Measurements from ENCODE around the gene TRIP4. TPM values are rescaled to one million over a fixed set of nuclear protein-coding genes. Genes with fewer than 3 reads are reported as not detected.
"Not testable (repeated sequence)": the region's sequence is repeated elsewhere in the genome, so short reads cannot be mapped to it uniquely, and the experiment has no call there.

TRIP4 gene
- polyA plus RNA-seq, 2 of the 4 experiments (the other 2 are of a cell fraction) = 24.8 to 34.9 TPM

- FAIRE-seq (no peak), ATAC-seq (no peak), DNase-seq (ENCODE audit: low read depth in 1 of 2, low spot score in 1 of 2) (no peak)
- no peak overlapping the region for H3K27ac ChIP-seq
- no peak overlapping the region for H3K4me2 ChIP-seq
- CTCF ChIA-PET = interaction anchor here (1.2 kb wide), 1 partner anchor 134 kb away, joined by 3 read pairs; no protein-coding TSS in a partner anchor
- 91% methylated on average over 2 of the region's 2 CpGs for WGBS (ENCODE audit: missing lambda C conversion rate)
- POLR2A ChIA-PET = no interaction called here
- no peak for TF ChIP-seq ZNF302 (CRISPR knock-in tag; IDR thresholded peaks at IDR 0.05)
- no peak for TF ChIP-seq CBX8 (IDR thresholded peaks at IDR 0.05)
- TF ChIP-seq RAD21 (conservative IDR thresholded peaks at IDR 0.05 in 1 of 2, IDR thresholded peaks at IDR 0.05 in 1 of 2) = no peak
- no peak for TF ChIP-seq ZFP36 (IDR thresholded peaks at IDR 0.05; ENCODE audit: borderline replicate concordance, partially characterized antibody)
- TF ChIP-seq, protein P1, sequence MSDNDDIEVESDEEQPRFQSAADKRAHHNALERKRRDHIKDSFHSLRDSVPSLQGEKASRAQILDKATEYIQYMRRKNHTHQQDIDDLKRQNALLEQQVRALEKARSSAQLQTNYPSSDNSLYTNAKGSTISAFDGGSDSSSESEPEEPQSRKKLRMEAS (IDR thresholded peaks at IDR 0.05) = no peak
- no peak for TF ChIP-seq HOXB5 (CRISPR knock-in tag; IDR thresholded peaks at IDR 0.05)
- TF ChIP-seq CBX2 (IDR thresholded peaks at IDR 0.05; ENCODE audit: borderline replicate concordance, low read depth) = no peak
- no peak for TF ChIP-seq CHD4 (IDR thresholded peaks at IDR 0.05; ENCODE audit: borderline replicate concordance)
- TF ChIP-seq ATOH8 (CRISPR knock-in tag; IDR thresholded peaks at IDR 0.05; ENCODE audit: low read depth) = no peak
- no peaks in the 10 kb centered on the region for H3K9me3 ChIP-seq
- H3K4me3 ChIP-seq = no peak overlapping the region
- peaks cover 18% of the 10 kb centered on the region for H3K4me1 ChIP-seq
These were observed 43.8 kb upstream of the TRIP4 start for GRCh38 chr15:64343841-64344240.

- POLR2A ChIA-PET = no interaction called here
- peak overlapping the region; percentile 4; the same call in 2 of the 3 replicates for H3K4me2 ChIP-seq
- H3K4me1 ChIP-seq = peaks cover 18% of the 10 kb centered on the region
- DNase-seq (ENCODE audit: low read depth in 1 of 2, low spot score in 1 of 2) (no peak), ATAC-seq (no peak), FAIRE-seq (peak; percentile 90)
- no peak overlapping the region for H3K4me3 ChIP-seq
- TF ChIP-seq JUNB (IDR thresholded peaks at IDR 0.05) = no peak
- no peak for TF ChIP-seq MYC (IDR thresholded peaks at IDR 0.05; ENCODE audit: borderline replicate concordance, low read length)
- no peak for TF ChIP-seq JUN (IDR thresholded peaks at IDR 0.05)
- no peak for TF ChIP-seq EP300 (IDR thresholded peaks at IDR 0.05)
- TF ChIP-seq EHMT2 (IDR thresholded peaks at IDR 0.05; ENCODE audit: low read depth) = no peak
- TF ChIP-seq E2F6 (IDR thresholded peaks at IDR 0.05; ENCODE audit: borderline replicate concordance, low read depth) = no peak
- TF ChIP-seq KDM5A (IDR thresholded peaks at IDR 0.05) = no peak
- no peak for TF ChIP-seq ATOH8 (CRISPR knock-in tag; IDR thresholded peaks at IDR 0.05; ENCODE audit: low read depth)
- no peak for TF ChIP-seq GATA3 (IDR thresholded peaks at IDR 0.05; ENCODE audit: borderline replicate concordance)
- no peak for TF ChIP-seq RCOR1 (IDR thresholded peaks at IDR 0.05; ENCODE audit: low read depth, low read length)
- TF ChIP-seq CBX8 (IDR thresholded peaks at IDR 0.05) = no peak
- H3K9me3 ChIP-seq = no peaks in the 10 kb centered on the region
- no peak overlapping the region for H3K27ac ChIP-seq
- CTCF ChIA-PET = interaction anchor here (1.0 to 1.5 kb wide), 3 partner anchors 10 to 336 kb away, joined by 3 to 8 read pairs (median 3); partner anchors contain the start of gene CSNK1G1
These were observed 42.9 kb upstream of the TRIP4 start for GRCh38 chr15:64344651-64345294.

GRCh38 chr15:64346242-64346641 is 41.4 kb upstream of the TRIP4 start:
- H3K4me2 ChIP-seq; H3K27ac ChIP-seq; CTCF ChIA-PET; H3K4me3 ChIP-seq; ATAC-seq; FAIRE-seq; POLR2A ChIA-PET; H3K9me3 ChIP-seq; DNase-seq (ENCODE audit: low read depth in 1 of 2, low spot score in 1 of 2): not testable (repeated sequence)
- TF ChIP-seq ZC3H11A (IDR thresholded peaks at IDR 0.05) = peak; percentile 96
- peaks cover 18% of the 10 kb centered on the region for H3K4me1 ChIP-seq
- WGBS (ENCODE audit: missing lambda C conversion rate) = 89% methylated on average over 6 of the region's 6 CpGs
